HG03575 (cell line): Measurements from ENCODE around the gene CAP2.

Experiments used
- ATAC-seq: cut with Tn5 transposase; IDR thresholded peaks from one replicate; pipeline ENCODE4 v1.9.1; 2021; ENCODE audit not compliant: unreplicated experiment, insufficient number of reproducible peaks, low FRiP score; ENCODE audit errors: extremely low read depth

CAP2 gene

DNA sequence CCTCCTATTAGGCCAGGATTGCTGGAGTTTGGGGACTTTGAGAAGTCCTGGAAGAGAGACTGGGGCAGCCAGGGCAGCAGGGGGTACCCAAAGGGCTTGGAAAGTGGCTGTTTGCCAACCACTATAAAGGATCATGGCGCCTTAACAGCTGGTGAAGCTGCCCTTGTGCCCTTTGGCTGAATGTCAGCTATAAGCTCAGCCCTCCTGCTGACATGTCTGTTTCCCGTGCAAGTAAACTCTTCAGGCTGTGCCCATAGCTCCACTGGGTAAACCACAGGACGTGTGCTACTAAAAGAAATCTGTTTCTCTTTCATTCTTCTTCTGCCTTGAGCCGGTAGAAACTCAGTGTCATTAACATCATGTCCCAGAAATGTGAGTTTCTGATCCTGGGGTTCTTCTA lies 97.3 kb downstream of the CAP2 start:
- ATAC-seq: no peak

DNA sequence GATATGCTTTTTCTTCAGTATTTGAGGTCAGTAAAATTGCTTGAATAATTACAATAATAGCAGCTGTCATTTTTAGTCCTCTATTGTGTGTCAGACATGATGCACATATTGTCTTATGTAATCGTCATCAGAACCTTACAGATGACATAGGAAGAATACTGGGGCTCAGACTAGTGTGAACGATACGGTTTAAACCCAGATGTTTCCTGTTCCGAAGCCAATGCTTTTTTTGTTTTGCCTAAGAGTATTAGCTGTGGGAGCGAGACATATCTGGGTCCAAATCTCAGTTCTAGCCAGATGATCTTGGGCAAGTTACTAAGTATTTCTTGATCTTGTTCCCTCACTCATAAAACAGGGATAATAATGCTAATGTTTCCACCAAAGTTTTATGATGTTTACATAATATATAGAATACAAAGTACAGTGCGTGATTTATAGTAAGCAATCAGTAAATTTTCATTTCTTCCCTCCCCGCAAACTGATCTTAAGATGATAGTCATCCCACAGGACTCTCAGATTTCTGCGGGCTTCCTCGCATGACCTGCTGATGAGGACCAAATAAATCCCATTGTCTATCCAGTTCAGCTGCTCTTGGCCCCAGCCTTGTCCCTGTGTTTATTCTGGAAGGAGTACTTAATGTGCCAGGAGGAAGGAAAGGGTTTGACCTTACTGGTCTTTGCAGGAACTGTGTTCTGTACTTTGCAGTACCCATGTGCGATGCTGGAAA lies 98.2 kb downstream of the CAP2 start:
- ATAC-seq: no peak

- no peak for ATAC-seq
Measured at GRCh38 chr6:17492350-17492749, 99.0 kb downstream of the CAP2 start.

DNA sequence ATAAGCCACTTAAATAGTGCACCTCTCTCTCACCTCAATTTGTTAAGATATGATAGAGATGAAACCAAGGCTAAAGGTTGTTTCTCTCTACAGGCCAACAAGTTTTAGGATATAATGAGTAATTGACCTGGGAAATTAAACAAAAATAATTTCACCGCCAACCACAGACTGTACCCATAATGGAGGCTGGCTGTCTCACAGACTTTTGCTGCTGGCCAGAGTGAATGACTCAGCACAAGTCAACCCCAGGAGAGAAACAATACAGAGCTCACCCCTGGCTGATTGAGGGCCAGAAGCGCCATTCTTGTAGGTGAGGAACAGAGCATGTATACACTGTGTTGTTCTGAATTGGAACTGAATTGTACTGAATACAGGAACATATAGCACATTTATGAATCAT lies 99.9 kb downstream of the CAP2 start:
- no peak for ATAC-seq

- no peak for ATAC-seq
Measured at GRCh38 chr6:17494177-17494576, 100.8 kb downstream of the CAP2 start.

DNA sequence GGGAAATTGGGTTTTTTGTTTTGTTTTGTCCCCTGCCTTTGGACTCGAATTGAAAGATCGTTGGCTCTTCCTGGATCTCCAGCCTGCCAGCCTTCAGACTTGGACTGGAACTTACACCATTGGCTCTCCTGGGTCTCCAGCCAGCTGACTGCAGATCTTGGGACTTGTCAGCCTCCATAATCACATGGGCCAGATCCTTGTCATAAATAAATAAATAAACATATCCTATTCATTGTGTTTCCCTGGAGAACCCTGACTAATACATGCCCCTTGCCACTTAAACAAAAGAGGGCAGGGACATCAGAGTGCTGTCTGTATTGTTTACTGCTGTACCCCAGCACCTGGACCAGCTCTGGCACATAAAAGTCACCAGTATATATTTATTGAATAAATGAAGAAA lies 101.5 kb downstream of the CAP2 start:
- ATAC-seq: no peak

- no peak for ATAC-seq
Measured at GRCh38 chr6:17497535-17498095, 104.2 kb downstream of the CAP2 start.

GRCh38 chr6:17501442-17501841 lies 108.0 kb downstream of the CAP2 start:
- ATAC-seq: no peak

DNA sequence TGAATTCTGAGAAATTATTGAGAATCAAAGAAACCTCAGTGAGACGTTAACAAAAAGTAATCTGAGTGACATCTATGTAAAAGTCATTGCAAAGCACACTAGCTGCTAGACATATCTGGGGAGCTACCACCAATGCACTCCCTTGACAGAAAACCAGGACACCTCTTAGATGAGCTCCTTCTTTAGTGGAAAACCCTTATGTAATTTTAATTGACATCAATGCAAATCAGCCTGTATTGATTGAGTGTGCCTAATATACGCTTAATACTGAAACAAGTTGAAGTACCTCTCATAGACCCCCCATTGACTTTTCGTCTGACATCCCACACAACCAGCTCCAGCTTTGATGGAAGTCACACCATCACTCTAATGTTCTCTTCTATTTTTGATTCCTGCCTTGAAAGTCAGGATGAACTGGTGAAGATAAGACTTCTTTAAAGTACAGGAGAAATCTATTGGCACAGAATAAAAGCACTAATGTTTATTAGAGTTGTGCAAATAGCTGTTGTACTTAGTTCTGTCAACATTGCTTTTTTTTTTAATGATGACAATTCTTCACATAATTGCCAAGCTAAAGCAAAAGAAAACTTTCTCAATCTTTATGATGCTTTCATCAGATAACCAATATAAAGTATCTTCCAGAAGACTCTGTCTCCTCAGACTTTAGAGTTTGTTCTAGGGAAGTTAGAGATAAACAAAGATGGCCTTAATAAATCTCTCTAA lies 108.7 kb downstream of the CAP2 start:
- ATAC-seq: no peak

GRCh38 chr6:17503051-17503450 lies 109.7 kb downstream of the CAP2 start:
- ATAC-seq: no peak

DNA sequence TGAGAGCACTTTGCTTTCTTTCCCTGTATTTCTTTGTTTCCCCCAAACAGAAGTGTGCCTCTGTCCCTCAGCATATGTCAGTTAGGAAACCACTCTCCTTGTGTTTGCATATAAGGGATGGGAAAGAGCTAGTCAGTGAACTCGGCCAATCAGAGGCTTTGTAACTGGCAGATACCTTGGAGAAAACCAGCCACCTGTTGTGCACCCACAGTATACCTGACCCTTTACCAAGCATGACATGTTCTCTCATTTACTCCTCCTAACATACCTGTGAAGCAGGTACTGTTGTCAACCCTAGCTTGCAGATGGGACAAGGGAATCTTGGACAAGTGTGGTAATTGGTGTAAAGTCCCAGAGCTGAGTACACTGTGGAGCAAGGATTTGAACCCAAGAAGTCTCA lies 110.6 kb downstream of the CAP2 start:
- no peak for ATAC-seq

- ATAC-seq: no peak
Measured at GRCh38 chr6:17505062-17505476, 111.7 kb downstream of the CAP2 start.

DNA sequence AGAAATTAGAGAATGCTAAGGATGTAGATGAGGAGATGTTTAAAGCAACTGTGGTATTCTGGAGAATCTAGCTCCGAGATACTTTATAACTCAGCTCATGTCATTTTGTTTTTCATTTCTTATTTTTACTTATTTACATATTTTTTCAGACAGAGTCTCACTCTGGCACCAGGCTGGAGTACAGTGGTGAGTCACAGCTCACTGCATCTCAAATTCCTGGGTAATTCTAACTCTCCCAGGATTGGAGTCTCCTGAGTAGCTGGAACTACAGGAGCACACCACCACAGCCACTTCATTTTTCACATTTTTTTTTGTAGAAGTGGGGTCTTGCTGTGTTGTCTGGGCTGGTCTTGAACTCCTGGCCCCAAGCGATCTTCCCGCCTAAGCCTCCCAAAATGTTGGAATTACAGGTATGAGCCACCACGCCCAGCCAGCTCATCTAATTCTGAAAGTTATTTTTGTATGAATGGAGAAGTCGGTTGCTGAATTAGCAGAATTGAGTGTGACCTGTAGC lies 112.4 kb downstream of the CAP2 start:
- no peak for ATAC-seq

DNA sequence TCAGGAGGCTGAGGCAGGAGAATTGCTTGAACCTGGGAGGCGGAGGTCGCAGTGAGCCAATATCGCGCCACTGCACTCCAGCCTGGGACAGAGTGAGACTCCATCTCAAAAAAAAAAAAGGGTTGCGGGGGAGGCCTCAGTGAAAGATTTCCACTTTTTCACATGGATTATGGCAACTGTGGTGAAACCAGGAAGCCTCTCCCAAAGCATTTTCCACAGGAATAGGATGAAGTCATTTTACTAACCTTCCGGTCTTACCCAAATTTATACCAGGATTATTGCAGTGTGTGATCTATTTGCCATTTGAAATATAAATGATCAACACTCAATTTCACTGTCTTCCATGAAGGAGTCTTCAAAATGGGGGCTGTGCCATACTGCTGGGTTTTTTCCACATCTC lies 113.1 kb downstream of the CAP2 start:
- no peak for ATAC-seq

DNA sequence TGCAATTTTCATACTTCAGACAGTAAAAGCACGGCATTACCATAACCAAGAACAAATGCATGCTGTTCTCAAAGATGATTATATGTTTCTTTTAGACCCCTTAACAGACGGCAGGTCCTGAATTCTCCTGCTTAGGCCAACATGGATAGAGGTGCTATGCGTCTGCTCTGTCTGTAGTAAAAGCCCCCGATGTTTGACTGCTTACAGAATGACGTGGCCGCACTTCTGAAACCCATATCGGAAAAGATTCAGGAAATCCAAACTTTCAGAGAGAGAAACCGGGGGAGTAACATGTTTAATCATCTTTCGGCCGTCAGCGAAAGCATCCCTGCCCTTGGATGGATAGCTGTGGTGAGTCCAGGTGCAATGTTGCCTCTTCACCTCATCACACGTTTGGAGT lies 113.6 kb downstream of the CAP2 start:
- no peak for ATAC-seq

DNA sequence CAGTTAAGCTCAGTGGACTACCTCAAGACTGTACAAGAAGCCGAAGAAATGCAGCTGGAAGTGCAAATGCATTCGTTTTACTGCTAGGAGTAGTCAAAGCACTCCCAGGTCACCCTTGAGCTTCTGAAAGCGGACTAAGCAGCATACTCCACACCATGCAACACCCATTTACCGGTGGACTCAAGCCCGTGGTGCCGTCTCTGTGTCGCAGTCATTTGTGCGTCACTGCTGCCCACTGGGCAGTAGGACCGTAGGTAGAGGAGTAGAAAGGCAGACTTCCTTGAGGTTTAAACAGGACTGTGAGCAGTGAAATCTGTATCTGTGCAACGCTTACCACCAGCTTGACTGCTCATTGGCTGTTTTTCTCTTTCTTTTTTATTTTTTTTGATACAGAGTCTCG lies 117.7 kb downstream of the CAP2 start:
- no peak for ATAC-seq

GRCh38 chr6:17511580-17511979 lies 118.2 kb downstream of the CAP2 start:
- no peak for ATAC-seq

DNA sequence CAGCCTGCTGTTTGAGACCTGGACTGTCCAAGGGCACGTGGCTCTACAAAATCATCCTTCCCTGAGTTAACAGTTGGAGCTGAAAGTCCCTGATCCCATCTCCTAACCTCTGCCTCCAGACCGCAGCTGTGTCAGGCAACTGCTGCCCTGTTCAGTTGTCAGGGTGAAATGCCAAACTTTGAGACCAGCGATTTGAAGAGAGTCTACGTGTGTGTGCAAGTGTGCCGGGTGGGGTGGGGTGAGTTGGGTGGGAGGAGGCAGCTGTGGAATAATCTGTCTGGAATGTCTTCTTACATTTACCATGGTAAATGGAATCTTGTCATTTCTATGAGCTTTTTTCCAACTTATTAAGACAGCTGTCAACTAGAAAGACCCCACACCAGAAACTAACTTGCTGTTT lies 125.7 kb downstream of the CAP2 start:
- no peak for ATAC-seq

DNA sequence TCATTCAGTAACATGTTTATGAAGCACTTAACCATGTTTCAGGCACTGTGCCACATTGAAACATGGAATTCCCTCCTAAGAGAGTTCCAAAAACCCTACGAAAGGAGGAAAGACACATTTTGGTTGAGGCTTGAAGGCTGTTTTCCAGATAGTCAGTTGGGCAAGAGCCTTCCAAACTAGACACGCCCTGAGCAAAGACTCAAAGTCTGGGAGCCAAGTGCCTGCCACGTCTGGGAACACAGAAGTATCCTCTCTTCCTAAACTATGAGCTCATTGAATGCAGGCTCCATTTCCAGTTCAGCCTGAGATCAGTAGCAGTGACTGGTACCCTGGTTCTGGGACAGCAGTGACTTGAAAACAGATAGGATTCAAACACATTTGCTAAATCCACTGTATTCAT lies 132.2 kb downstream of the CAP2 start:
- ATAC-seq: no peak

DNA sequence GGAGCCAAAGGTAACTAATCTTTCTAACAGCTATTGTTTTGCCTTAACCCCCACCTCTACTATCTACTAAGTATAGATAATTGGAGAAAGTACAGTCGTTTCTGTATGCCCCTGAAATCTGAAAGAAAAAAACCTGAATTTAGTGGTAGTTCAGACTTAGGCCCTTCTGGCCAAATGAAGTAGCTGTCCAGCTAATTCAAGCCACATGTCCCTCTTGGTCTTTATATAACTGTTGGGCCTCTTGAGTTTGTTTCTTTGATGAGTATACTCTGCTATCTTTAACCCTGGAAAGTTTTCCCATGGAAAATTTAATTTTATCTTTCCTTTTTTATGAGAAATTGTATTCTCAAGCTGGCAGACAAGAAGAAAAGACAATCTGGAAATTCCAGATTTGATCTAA lies 133.7 kb downstream of the CAP2 start:
- no peak for ATAC-seq
